ENCODE results near the gene MINPP1. TPM values are rescaled to one million over a fixed set of nuclear protein-coding genes. Genes with fewer than 3 reads are reported as not detected.

Gene MINPP1
- polyA plus RNA-seq, 1 of the 3 experiments (the other 2 are of a cell fraction): 23.7 TPM

DNA sequence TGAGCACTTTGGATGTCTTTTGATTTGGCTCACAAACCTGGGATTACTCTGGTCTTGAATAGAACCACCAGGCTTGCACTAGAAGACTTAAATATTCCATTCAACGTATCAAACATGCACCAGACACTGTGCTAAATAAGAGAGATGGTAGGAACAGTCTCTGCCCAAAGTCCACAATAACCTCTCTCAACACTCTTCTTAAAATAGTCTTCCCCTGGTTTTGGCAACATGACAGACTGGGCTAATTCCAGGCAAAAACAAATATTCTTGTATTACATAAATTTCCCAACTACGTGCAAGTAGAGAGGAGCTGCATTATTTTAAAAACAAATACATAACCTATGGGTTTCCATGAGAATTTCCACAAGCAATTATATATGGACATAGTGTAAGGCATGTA is 90.2 kb downstream of the MINPP1 start:
- H3K4me2 ChIP-seq: no peak overlapping the region

GRCh38 chr10:87596351-87596750 is 91.7 kb downstream of the MINPP1 start:
- H3K9me3 ChIP-seq: no peaks in the 10 kb centered on the region
- no peak overlapping the region for H2AFZ ChIP-seq (ENCODE audit: low read depth)
- no peaks in the 10 kb centered on the region for H3K9me2 ChIP-seq
- H4K20me1 ChIP-seq (ENCODE audit: insufficient read depth): no peaks in the 10 kb centered on the region
- no peak overlapping the region for H3K4me3 ChIP-seq (ENCODE audit: low read depth in 2 of 2, low read length in 1 of 2)
- 94% methylated on average over 1 of the region's 1 CpG for WGBS (ENCODE audit: low lambda C conversion rate)
- CTCF ChIA-PET: no interaction called here
- H3K36me3 ChIP-seq (replicated peaks in 1 of 2; ENCODE audit: control insufficient read depth in 1 of 2, insufficient read depth in 2 of 2, low read length in 1 of 2): no peaks in the 10 kb centered on the region
- no peak overlapping the region for H3K4me2 ChIP-seq
- no peaks in the 10 kb centered on the region for H3F3A ChIP-seq (replicated peaks; ENCODE audit: insufficient read depth)
- H3K27ac ChIP-seq (ENCODE audit: low read depth in 2 of 2, low read length in 1 of 2): no peak overlapping the region
- no peak for DNase-seq
- peaks cover 0 to 9% of the 10 kb centered on the region in 2 experiments; a peak in 2 of 4 replicates for H3K4me1 ChIP-seq (ENCODE audit: control insufficient read depth in 1 of 2, insufficient read depth in 2 of 2, low read depth in 1 of 2, low read length in 1 of 2)
- H3K27me3 ChIP-seq (ENCODE audit: insufficient read depth): no peaks in the 10 kb centered on the region
- TF ChIP-seq SIN3A (IDR thresholded peaks at IDR 0.05; ENCODE audit: borderline replicate concordance, low read depth, low read length) (no peak), SMC3 (IDR thresholded peaks at IDR 0.05; ENCODE audit: low read depth, low read length) (no peak), ELF1 (IDR thresholded peaks at IDR 0.05) (no peak), YY1 (IDR thresholded peaks at IDR 0.05; ENCODE audit: low read depth) (no peak), FOSL2 (IDR thresholded peaks at IDR 0.05; ENCODE audit: borderline replicate concordance, low read depth) (no peak), EZH2phosphoT487 (IDR thresholded peaks at IDR 0.05; ENCODE audit: borderline replicate concordance, low read depth) (no peak), RCOR1 (IDR thresholded peaks at IDR 0.05; ENCODE audit: low read length) (no peak), FOXM1 (IDR thresholded peaks at IDR 0.05; ENCODE audit: low read depth) (no peak), TEAD4 (IDR thresholded peaks at IDR 0.05; ENCODE audit: borderline replicate concordance, insufficient read depth) (no peak), EP300 (IDR thresholded peaks at IDR 0.05; ENCODE audit: borderline replicate concordance in 1 of 2, low read depth in 1 of 2, low read length in 1 of 2) (no peak), IRF3 (IDR thresholded peaks at IDR 0.05; ENCODE audit: low read depth, low read length) (no peak), CHD2 (IDR thresholded peaks at IDR 0.05; ENCODE audit: low read length, partially characterized antibody) (no peak), GATA2 (CRISPR knock-in tag; IDR thresholded peaks at IDR 0.05) (no peak)
- TF ChIP-seq, protein P1, sequence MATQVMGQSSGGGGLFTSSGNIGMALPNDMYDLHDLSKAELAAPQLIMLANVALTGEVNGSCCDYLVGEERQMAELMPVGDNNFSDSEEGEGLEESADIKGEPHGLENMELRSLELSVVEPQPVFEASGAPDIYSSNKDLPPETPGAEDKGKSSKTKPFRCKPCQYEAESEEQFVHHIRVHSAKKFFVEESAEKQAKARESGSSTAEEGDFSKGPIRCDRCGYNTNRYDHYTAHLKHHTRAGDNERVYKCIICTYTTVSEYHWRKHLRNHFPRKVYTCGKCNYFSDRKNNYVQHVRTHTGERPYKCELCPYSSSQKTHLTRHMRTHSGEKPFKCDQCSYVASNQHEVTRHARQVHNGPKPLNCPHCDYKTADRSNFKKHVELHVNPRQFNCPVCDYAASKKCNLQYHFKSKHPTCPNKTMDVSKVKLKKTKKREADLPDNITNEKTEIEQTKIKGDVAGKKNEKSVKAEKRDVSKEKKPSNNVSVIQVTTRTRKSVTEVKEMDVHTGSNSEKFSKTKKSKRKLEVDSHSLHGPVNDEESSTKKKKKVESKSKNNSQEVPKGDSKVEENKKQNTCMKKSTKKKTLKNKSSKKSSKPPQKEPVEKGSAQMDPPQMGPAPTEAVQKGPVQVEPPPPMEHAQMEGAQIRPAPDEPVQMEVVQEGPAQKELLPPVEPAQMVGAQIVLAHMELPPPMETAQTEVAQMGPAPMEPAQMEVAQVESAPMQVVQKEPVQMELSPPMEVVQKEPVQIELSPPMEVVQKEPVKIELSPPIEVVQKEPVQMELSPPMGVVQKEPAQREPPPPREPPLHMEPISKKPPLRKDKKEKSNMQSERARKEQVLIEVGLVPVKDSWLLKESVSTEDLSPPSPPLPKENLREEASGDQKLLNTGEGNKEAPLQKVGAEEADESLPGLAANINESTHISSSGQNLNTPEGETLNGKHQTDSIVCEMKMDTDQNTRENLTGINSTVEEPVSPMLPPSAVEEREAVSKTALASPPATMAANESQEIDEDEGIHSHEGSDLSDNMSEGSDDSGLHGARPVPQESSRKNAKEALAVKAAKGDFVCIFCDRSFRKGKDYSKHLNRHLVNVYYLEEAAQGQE (IDR thresholded peaks at IDR 0.05; ENCODE audit: low read depth, low read length): no peak
- TF ChIP-seq, protein P2, sequence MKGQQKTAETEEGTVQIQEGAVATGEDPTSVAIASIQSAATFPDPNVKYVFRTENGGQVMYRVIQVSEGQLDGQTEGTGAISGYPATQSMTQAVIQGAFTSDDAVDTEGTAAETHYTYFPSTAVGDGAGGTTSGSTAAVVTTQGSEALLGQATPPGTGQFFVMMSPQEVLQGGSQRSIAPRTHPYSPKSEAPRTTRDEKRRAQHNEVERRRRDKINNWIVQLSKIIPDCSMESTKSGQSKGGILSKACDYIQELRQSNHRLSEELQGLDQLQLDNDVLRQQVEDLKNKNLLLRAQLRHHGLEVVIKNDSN (IDR thresholded peaks at IDR 0.05; ENCODE audit: borderline replicate concordance, low read depth): no peak
- POLR2A ChIA-PET: no interaction called here
- H3K79me2 ChIP-seq (ENCODE audit: insufficient read depth): no peaks in the 10 kb centered on the region
- H3K9ac ChIP-seq: no peak overlapping the region

More for the DNA sequence above, 90.2 kb downstream of the MINPP1 start:
- no peaks in the 10 kb centered on the region for H3K79me2 ChIP-seq (ENCODE audit: insufficient read depth)
- WGBS (ENCODE audit: low lambda C conversion rate): 66% methylated on average over 2 of the region's 2 CpGs
- no peak overlapping the region for H2AFZ ChIP-seq (ENCODE audit: low read depth)
- H4K20me1 ChIP-seq (ENCODE audit: insufficient read depth): no peaks in the 10 kb centered on the region
- no peak for TF ChIP-seq GATA2 (CRISPR knock-in tag; IDR thresholded peaks at IDR 0.05)
- ChIA-PET CTCF (interaction anchor here (1.0 kb wide), 1 partner anchor 50 kb away, joined by 3 read pairs; no protein-coding TSS in a partner anchor), POLR2A (no interaction called here)
- no peaks in the 10 kb centered on the region for H3K9me2 ChIP-seq
- peaks cover 0 to 9% of the 10 kb centered on the region in 2 experiments; a peak in 2 of 4 replicates for H3K4me1 ChIP-seq (ENCODE audit: control insufficient read depth in 1 of 2, insufficient read depth in 2 of 2, low read depth in 1 of 2, low read length in 1 of 2)
- H3K36me3 ChIP-seq (replicated peaks in 1 of 2; ENCODE audit: control insufficient read depth in 1 of 2, insufficient read depth in 2 of 2, low read length in 1 of 2): no peaks in the 10 kb centered on the region
- no peaks in the 10 kb centered on the region for H3K9me3 ChIP-seq
- no peaks in the 10 kb centered on the region for H3F3A ChIP-seq (replicated peaks; ENCODE audit: insufficient read depth)
- no peak overlapping the region for H3K9ac ChIP-seq
- no peaks in the 10 kb centered on the region for H3K27me3 ChIP-seq (ENCODE audit: insufficient read depth)
- no peak overlapping the region for H3K27ac ChIP-seq (ENCODE audit: low read depth in 2 of 2, low read length in 1 of 2)
- no peak overlapping the region for H3K4me3 ChIP-seq (ENCODE audit: low read depth in 2 of 2, low read length in 1 of 2)
- DNase-seq: no peak

Measured in SK-N-SH (cell line).